Omental fat pad (tissue), 4 donors: ENCODE results near the gene ZFAND3. TPM values are rescaled to one million over a fixed set of nuclear protein-coding genes. Genes with fewer than 3 reads are reported as not detected.

ENCODE experiments used
- ATAC-seq: fragments of 150-250 bp; one replicate; pipeline ENCODE4 v1.9.1; 2016; ENCODE audit warnings: mild to moderate bottlenecking, moderate library complexity; ENCODE audit not compliant: low FRiP score
- DNase-seq: peaks from one replicate; pipeline ENCODE4 v3.0.0-alpha.2; 2019; ENCODE audit warnings: low spot score
- CTCF ChIP-seq, 3 donors: fragments of 450-650 bp; IDR thresholded peaks; one replicate each; pipeline ENCODE4 v1.5.1; 2016 to 2017; ENCODE audit warnings: antibody characterized with exemption in 3 of 3, mild to moderate bottlenecking in 3 of 3, moderate library complexity in 2 of 3
- total RNA-seq, 4 donors: library from RNA; depleted of rRNA; stranded (reverse); fragments of >200 nt; gene quantifications; one replicate each; pipeline ENCODE4 v1.1.0, GENCODE V29; 2016

The ZFAND3 gene
- total RNA-seq, 4 donors from 2014 or later, result 28.8 to 43.8 (median 38.0) TPM

- ATAC-seq, result no peak
- no peak for TF ChIP-seq CTCF (IDR thresholded peaks at IDR 0.05)
- DNase-seq, result no peak
Measured at GRCh38 chr6:37916675-37917074, 97.1 kb downstream of the ZFAND3 start.

- TF ChIP-seq CTCF (IDR thresholded peaks at IDR 0.05), result no peak
- no peak for ATAC-seq
Measured at GRCh38 chr6:37917566-37917965, 98.0 kb downstream of the ZFAND3 start.

GRCh38 chr6:37919417-37920157 lies 100.1 kb downstream of the ZFAND3 start:
- no peak for TF ChIP-seq CTCF (IDR thresholded peaks at IDR 0.05)
- no peak for DNase-seq
- ATAC-seq, result no peak

More at GRCh38 chr6:37917566-37917965, 98.0 kb downstream of the ZFAND3 start:
- DNase-seq, result no peak

- ATAC-seq, result no peak
- DNase-seq, result no peak
- no peak for TF ChIP-seq CTCF (IDR thresholded peaks at IDR 0.05)
Measured at GRCh38 chr6:37920667-37921066, 101.1 kb downstream of the ZFAND3 start.

- no peak for ATAC-seq
Measured at GRCh38 chr6:37922563-37922962, 103.0 kb downstream of the ZFAND3 start.

GRCh38 chr6:37923514-37923913 lies 104.0 kb downstream of the ZFAND3 start:
- TF ChIP-seq CTCF (IDR thresholded peaks at IDR 0.05), result no peak
- no peak for ATAC-seq

More at GRCh38 chr6:37922563-37922962, 103.0 kb downstream of the ZFAND3 start:
- no peak for TF ChIP-seq CTCF (IDR thresholded peaks at IDR 0.05)
- DNase-seq, result no peak

GRCh38 chr6:37926661-37927060 lies 107.1 kb downstream of the ZFAND3 start:
- ATAC-seq, result no peak
- no peak for TF ChIP-seq CTCF (IDR thresholded peaks at IDR 0.05)
- DNase-seq, result no peak

More at GRCh38 chr6:37923514-37923913, 104.0 kb downstream of the ZFAND3 start:
- DNase-seq, result no peak
